GM23248 (cell line): ENCODE data around the gene SPEF2.

Source experiments
- EZH2 ChIP-seq: fragments of 200-600 bp; sonication (generic); IDR thresholded peaks from 2 replicates; pipeline ENCODE4 v1.6.1; 2018; ENCODE audit warnings: antibody characterized with exemption, mild to moderate bottlenecking; ENCODE audit not compliant: insufficient read depth, poor library complexity, severe bottlenecking
- EZH2phosphoT487 ChIP-seq: fragments of 200-600 bp; sonication (generic); IDR thresholded peaks from 2 replicates; pipeline ENCODE4 v1.6.1; 2018; ENCODE audit warnings: antibody characterized with exemption, moderate library complexity, mild to moderate bottlenecking, low read depth; ENCODE audit not compliant: insufficient read depth

- TF ChIP-seq EZH2phosphoT487, result no peak
- TF ChIP-seq EZH2, result no peak
Measured at GRCh38 chr5:35598707-35599370, 18.8 kb upstream of the SPEF2 start.
